Neural cell (in vitro differentiated cells): ENCODE results near the gene SELENOF.

Experiments
- CTCF ChIP-seq: fragments of 450-650 bp; IDR thresholded peaks from 2 replicates; pipeline ENCODE4 v1.5.1; 2014; ENCODE audit warnings: antibody characterized with exemption, mild to moderate bottlenecking, moderate library complexity; ENCODE audit not compliant: poor library complexity, severe bottlenecking
- EZH2 ChIP-seq: fragments of 200-600, 300-800 bp; shearing (Covaris generic), sonication (generic); IDR thresholded peaks from 2 replicates; pipeline ENCODE4 v1.6.1; 2014; ENCODE audit warnings: antibody characterized with exemption, low read length, borderline replicate concordance, mild to moderate bottlenecking; ENCODE audit not compliant: insufficient read depth, poor library complexity, severe bottlenecking
- MXI1 ChIP-seq: fragments of 450-650 bp; conservative IDR thresholded peaks from 2 replicates; pipeline ENCODE4 v1.6.1; 2014; ENCODE audit warnings: antibody characterized with exemption, mild to moderate bottlenecking; ENCODE audit not compliant: poor library complexity, severe bottlenecking
- SMC3 ChIP-seq: fragments of 450-650 bp; conservative IDR thresholded peaks from 2 replicates; pipeline ENCODE4 v1.6.1; 2014; ENCODE audit warnings: antibody characterized with exemption, mild to moderate bottlenecking, moderate library complexity; ENCODE audit not compliant: poor library complexity
- TF ChIP-seq, protein P1 (sequence below): IDR thresholded peaks from 2 replicates; pipeline ENCODE4 v1.6.1; 2012; ENCODE audit warnings: borderline replicate concordance

GRCh38 chr1:86912281-86912900, 1.5 kb downstream of the SELENOF start:
- TF ChIP-seq CTCF: no peak
- no peak for TF ChIP-seq SMC3
- TF ChIP-seq MXI1: no peak
- TF ChIP-seq EZH2: no peak
- TF ChIP-seq, protein P1, sequence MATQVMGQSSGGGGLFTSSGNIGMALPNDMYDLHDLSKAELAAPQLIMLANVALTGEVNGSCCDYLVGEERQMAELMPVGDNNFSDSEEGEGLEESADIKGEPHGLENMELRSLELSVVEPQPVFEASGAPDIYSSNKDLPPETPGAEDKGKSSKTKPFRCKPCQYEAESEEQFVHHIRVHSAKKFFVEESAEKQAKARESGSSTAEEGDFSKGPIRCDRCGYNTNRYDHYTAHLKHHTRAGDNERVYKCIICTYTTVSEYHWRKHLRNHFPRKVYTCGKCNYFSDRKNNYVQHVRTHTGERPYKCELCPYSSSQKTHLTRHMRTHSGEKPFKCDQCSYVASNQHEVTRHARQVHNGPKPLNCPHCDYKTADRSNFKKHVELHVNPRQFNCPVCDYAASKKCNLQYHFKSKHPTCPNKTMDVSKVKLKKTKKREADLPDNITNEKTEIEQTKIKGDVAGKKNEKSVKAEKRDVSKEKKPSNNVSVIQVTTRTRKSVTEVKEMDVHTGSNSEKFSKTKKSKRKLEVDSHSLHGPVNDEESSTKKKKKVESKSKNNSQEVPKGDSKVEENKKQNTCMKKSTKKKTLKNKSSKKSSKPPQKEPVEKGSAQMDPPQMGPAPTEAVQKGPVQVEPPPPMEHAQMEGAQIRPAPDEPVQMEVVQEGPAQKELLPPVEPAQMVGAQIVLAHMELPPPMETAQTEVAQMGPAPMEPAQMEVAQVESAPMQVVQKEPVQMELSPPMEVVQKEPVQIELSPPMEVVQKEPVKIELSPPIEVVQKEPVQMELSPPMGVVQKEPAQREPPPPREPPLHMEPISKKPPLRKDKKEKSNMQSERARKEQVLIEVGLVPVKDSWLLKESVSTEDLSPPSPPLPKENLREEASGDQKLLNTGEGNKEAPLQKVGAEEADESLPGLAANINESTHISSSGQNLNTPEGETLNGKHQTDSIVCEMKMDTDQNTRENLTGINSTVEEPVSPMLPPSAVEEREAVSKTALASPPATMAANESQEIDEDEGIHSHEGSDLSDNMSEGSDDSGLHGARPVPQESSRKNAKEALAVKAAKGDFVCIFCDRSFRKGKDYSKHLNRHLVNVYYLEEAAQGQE: no peak
